Measurements from ENCODE around the gene DOCK1. TPM values are rescaled to one million over a fixed set of nuclear protein-coding genes. Genes with fewer than 3 reads are reported as not detected.

The DOCK1 gene
- total RNA-seq, 1 donor: 0.42 TPM

DNA sequence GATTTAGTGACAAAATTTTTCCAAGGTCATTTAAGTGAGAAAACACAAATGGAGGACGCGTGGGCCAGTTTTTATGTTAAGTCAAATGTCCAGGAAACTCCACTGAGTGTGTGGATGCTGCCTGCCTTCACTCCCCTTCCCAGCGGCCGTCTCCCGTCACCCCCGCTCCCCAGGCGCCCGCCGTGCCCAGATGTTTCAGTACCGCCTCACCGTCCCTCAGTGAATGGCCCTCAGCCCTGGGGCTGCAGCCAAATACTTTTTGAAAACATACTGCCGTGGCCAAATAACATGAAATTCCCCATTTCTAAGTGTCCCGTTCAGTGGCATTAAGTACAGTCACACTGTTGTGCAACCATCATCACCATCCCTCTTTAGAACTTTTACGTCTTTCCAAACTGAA is 159.2 kb downstream of the DOCK1 start:
- no peaks in the 10 kb centered on the region for H3K4me1 ChIP-seq (ENCODE audit: insufficient read depth, low read length)
- H3K4me3 ChIP-seq (ENCODE audit: low read length): no peak overlapping the region
- H3K27me3 ChIP-seq (ENCODE audit: insufficient read depth, low read length): no peaks in the 10 kb centered on the region
- H3K9me3 ChIP-seq (ENCODE audit: low read depth, low read length): no peaks in the 10 kb centered on the region

DNA sequence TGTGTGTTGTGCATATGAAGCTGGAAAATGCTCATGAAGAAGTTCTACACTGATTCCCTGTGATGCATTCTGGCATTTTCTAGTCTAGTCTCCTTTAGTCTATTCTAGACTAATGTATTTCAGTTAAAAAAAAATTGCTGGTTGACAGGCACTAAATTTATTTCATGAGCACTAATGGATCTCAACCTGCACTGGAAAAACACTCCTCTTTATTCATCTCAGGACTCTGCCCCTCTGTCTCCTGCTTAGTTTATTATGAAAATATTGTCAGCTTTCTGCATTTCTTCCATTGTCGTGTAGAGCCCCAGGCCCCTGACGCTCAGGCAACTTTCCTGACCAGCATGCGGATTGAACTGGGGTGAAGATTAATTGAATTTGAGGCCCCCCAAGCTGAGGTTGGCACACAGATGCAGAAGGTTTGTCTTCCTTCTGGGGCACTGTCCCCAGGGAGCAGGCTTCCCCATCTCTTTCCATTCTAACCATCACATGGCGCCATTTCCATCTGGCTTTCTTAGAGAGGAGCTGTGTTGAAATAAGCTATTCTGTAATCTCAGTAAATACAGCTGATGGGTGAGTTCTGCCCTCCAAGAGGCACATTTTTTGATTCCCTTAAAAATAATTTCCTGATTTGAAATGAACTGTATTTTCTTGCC is 162.4 kb downstream of the DOCK1 start:
- Histone ChIP-seq H3K4me1 (ENCODE audit: insufficient read depth, low read length) (no peaks in the 10 kb centered on the region), H3K9me3 (ENCODE audit: low read depth, low read length) (no peaks in the 10 kb centered on the region), H3K27me3 (ENCODE audit: insufficient read depth, low read length) (no peaks in the 10 kb centered on the region), H3K4me3 (ENCODE audit: low read length) (no peak overlapping the region)

DNA sequence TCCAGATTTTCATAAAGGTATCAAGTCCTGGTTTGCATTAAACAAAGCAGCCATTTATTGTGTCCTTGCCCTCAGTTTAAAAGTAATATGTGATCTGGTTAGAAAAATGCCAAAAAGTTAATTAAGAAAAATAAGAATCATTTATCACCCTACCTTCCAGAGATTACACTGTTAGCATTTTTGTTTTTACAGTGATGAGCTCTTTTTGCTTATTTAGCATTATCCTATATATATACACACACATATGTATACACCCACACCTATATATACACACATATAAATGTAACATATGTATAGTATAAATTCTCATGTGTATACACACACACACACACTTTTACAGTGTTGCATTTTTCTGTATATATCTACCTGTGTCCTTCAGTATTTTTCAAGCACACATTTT is 163.3 kb downstream of the DOCK1 start:
- Histone ChIP-seq H3K9me3 (ENCODE audit: low read depth, low read length) (no peaks in the 10 kb centered on the region), H3K27me3 (ENCODE audit: insufficient read depth, low read length) (no peaks in the 10 kb centered on the region), H3K4me3 (ENCODE audit: low read length) (no peak overlapping the region), H3K4me1 (ENCODE audit: insufficient read depth, low read length) (no peaks in the 10 kb centered on the region)

DNA sequence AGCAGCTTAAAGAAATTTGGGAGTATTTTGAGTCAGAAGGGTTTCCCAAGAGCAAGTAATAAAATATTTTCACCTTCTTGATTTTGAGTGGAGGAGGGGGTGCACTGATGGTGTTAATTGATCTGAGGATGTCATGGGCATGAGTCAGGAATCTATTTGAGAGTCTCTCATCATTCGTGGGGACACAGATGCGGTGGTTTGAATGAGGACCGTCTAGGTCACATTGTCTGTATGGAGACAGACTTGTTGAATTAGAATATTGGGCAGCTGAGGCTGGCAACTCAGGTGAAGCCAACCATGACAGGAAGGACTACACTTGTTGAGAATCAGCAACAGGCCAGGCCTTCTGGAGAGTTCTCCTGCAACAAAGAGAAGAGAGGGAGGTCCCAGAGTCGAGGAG is 164.2 kb downstream of the DOCK1 start:
- no peaks in the 10 kb centered on the region for H3K4me1 ChIP-seq (ENCODE audit: insufficient read depth, low read length)
- H3K4me3 ChIP-seq (ENCODE audit: low read length): no peak overlapping the region
- no peaks in the 10 kb centered on the region for H3K27me3 ChIP-seq (ENCODE audit: insufficient read depth, low read length)
- H3K9me3 ChIP-seq (ENCODE audit: low read depth, low read length): no peaks in the 10 kb centered on the region

DNA sequence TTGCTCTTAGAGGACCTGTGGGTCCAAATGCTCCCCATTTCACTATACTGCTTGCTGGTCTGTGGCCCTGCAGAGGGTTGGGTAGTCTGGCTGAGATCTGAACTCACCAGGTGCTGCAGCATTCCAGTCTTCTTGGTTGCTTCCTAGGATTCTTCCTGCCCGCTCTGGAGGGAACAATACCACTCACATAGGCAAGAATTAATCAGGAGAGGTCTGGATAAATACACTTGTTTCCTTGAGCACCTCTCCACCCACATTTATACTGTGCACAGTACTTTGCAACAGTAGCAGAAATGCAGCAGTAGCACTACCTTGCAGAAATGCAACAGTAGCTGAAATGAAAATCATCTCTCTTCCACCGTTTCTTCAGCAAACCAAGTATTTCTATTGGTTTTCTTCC is 165.9 kb downstream of the DOCK1 start:
- H3K4me1 ChIP-seq (ENCODE audit: insufficient read depth, low read length): no peaks in the 10 kb centered on the region

DNA sequence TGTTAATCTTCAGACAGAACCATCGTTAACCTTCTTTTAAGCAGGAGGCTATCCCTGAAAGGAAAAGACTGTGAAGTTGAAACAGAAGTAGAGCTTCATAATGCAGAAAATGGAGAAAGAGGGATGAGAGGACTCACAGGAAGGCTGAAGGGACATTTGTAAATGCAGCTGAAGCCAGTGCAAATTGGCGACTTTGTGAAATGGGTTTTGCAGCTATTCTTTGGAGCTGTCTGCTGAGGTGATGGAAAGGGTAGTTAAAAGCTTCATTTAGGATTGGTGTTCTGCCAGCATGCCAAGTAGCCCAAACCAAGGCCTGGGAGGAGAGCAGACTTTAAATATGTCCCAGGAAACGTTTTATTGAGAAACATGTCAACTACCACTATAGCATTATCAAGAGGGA is 168.4 kb downstream of the DOCK1 start:
- no peak overlapping the region for H3K4me3 ChIP-seq (ENCODE audit: low read length)
- H3K9me3 ChIP-seq (ENCODE audit: low read depth, low read length): no peaks in the 10 kb centered on the region
- H3K27me3 ChIP-seq (ENCODE audit: insufficient read depth, low read length): no peaks in the 10 kb centered on the region
- no peaks in the 10 kb centered on the region for H3K4me1 ChIP-seq (ENCODE audit: insufficient read depth, low read length)

More for the DNA sequence above, 165.9 kb downstream of the DOCK1 start:
- Histone ChIP-seq H3K4me3 (ENCODE audit: low read length) (no peak overlapping the region), H3K9me3 (ENCODE audit: low read depth, low read length) (no peaks in the 10 kb centered on the region), H3K27me3 (ENCODE audit: insufficient read depth, low read length) (no peaks in the 10 kb centered on the region)

DNA sequence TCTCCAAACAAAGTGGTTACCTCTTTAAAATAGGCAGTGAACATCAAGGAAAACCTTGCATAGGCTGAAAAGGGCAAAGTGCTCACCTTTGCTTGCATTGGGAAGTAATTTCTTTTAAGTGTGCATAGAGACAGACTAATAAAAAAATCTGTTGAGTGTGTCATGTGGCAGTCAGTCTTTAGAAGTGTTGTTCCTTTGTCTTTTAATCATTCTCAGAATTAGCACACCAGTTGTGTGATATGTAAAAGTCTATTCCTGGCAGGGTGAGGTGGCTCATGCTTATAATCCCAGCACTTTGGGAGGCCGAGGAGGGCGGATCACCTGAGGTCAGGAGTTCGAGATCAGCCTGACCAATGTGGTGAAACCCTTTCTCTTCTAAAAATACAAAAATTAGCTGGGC is 174.2 kb downstream of the DOCK1 start:
- Histone ChIP-seq H3K9me3 (ENCODE audit: low read depth, low read length) (no peaks in the 10 kb centered on the region), H3K4me3 (ENCODE audit: low read length) (no peak overlapping the region), H3K4me1 (ENCODE audit: insufficient read depth, low read length) (no peaks in the 10 kb centered on the region), H3K27me3 (ENCODE audit: insufficient read depth, low read length) (no peaks in the 10 kb centered on the region)

DNA sequence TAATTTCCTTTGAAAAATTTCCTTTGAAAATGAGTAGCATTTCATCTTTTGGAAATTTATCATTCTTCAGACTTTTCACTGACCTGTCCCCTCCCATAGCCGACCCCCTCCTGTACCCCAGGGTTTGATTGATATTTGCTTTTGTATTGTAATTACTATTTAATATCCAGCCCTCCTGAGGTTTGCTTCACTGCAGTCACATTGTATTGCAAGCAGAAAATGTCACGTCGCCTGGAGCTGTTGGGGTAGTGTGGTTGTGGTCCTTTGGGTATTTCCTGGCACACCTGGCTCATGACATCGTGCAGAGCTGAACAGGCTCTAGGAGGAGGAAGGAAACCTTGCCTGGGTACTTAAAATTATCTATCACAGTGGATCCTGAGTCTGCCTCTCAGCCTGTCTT is 175.1 kb downstream of the DOCK1 start:
- no peaks in the 10 kb centered on the region for H3K9me3 ChIP-seq (ENCODE audit: low read depth, low read length)
- H3K27me3 ChIP-seq (ENCODE audit: insufficient read depth, low read length): no peaks in the 10 kb centered on the region
- no peaks in the 10 kb centered on the region for H3K4me1 ChIP-seq (ENCODE audit: insufficient read depth, low read length)
- H3K4me3 ChIP-seq (ENCODE audit: low read length): no peak overlapping the region

DNA sequence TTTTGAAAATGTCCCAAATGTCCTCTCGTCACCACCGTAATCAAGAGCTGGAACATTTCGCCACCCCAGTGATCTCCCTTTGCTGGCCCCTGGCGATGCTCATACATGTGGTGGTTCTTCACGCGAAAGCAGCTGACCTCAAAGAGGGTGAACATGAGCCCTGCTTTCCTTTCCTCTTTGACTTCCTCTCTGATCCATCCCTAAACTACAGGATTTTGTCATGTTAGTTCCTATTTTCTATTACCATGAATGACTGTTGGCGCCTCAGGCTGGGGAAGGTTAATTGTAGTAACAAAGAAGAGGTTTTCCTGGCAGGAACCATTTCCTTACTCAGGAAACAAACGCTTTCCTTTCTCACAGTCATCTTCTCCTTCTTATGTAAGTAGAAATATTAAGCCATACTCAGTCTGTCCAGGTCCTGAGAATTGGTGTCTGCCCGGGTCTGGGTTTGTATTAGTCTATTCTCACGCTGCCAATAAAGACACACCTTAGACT is 176.7 kb downstream of the DOCK1 start:
- H3K4me3 ChIP-seq (ENCODE audit: low read length): no peak overlapping the region
- no peaks in the 10 kb centered on the region for H3K4me1 ChIP-seq (ENCODE audit: insufficient read depth, low read length)
- H3K9me3 ChIP-seq (ENCODE audit: low read depth, low read length): no peaks in the 10 kb centered on the region
- no peaks in the 10 kb centered on the region for H3K27me3 ChIP-seq (ENCODE audit: insufficient read depth, low read length)

DNA sequence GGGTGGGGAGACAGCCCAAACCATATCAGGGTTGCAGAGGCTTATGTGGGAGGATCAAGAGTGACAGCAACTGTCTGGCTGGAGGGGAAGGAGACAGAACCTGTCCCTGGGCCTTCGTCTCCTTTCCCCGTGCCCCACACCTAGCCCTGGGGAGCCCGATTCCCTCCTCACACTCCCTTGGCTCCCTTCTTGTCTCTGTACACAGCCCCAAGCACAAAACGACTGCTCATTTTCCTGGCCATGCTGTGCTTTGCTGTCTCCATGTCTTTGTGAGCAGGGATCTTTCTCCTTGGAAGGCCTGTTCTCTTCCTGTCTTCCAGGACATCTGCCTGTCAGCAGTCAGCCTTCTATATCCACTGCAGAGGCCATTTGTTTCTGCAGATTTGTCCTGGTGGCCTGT is 177.4 kb downstream of the DOCK1 start:
- H3K4me1 ChIP-seq (ENCODE audit: insufficient read depth, low read length): no peaks in the 10 kb centered on the region
- H3K27me3 ChIP-seq (ENCODE audit: insufficient read depth, low read length): no peaks in the 10 kb centered on the region
- H3K4me3 ChIP-seq (ENCODE audit: low read length): no peak overlapping the region
- H3K9me3 ChIP-seq (ENCODE audit: low read depth, low read length): no peaks in the 10 kb centered on the region

DNA sequence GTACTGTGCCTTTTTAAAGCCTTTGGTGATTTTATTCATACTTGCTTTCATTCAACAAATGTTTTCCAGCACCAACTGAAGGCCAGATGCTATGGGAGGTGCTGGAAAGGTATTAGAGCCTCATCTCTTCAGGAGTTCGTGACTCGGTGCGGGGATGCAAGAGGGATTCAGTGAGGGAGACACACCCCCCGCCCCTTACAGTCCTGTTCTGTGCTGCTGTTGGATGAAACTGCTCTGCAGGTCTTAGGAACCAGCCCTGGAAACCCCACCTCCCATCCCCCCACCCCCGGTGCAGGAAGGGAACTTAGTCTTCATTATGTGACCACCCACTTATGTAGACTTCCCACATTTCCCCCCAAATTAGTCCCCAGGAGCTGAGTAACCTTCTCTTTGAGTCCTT is 180.7 kb downstream of the DOCK1 start:
- no peaks in the 10 kb centered on the region for H3K4me1 ChIP-seq (ENCODE audit: insufficient read depth, low read length)
- no peak overlapping the region for H3K4me3 ChIP-seq (ENCODE audit: low read length)
- H3K27me3 ChIP-seq (ENCODE audit: insufficient read depth, low read length): no peaks in the 10 kb centered on the region
- H3K9me3 ChIP-seq (ENCODE audit: low read depth, low read length): no peaks in the 10 kb centered on the region

DNA sequence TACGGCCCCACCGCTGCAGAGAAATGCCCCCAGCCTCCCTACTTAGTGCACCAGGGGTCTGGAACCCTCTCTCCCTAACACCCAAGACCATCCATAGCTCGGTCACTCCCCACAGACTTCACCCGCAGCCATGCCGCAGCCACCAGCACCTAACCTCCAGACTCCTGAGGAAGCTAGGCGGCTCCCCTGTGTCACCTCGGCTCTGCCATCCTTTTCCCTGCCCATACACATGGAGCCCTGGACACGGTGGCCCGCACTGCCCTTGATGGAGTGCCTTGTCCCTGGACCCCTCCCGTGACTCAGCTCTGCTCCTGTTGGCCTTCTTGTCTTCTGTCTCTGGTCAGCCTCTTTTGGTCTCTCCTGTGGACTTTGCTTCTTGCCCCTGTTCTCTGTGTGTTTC is 183.7 kb downstream of the DOCK1 start:
- H3K4me1 ChIP-seq (ENCODE audit: insufficient read depth, low read length): no peaks in the 10 kb centered on the region
- H3K9me3 ChIP-seq (ENCODE audit: low read depth, low read length): no peaks in the 10 kb centered on the region
- H3K4me3 ChIP-seq (ENCODE audit: low read length): no peak overlapping the region
- H3K27me3 ChIP-seq (ENCODE audit: insufficient read depth, low read length): no peaks in the 10 kb centered on the region

DNA sequence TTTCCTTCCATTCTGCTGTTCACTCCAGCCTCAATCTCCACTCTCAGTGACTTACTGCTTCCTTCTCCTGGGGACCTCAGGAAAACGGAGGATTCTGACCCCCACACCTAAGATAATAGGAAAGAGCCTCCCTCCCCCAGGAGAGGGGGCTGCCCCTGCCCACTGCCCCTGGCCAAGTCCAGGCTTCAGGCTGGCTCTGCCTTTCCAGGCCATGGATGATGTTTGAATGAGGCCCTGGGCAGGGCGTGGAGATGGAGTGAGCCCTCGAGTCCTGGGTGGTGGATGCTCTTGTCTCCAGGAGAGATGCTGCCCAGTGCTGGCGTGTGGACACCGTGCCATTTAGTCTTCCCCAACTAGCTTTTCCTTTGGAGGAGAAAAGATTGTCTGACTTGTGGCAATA is 184.2 kb downstream of the DOCK1 start:
- Histone ChIP-seq H3K27me3 (ENCODE audit: insufficient read depth, low read length) (no peaks in the 10 kb centered on the region), H3K4me1 (ENCODE audit: insufficient read depth, low read length) (no peaks in the 10 kb centered on the region), H3K4me3 (ENCODE audit: low read length) (no peak overlapping the region), H3K9me3 (ENCODE audit: low read depth, low read length) (no peaks in the 10 kb centered on the region)

DNA sequence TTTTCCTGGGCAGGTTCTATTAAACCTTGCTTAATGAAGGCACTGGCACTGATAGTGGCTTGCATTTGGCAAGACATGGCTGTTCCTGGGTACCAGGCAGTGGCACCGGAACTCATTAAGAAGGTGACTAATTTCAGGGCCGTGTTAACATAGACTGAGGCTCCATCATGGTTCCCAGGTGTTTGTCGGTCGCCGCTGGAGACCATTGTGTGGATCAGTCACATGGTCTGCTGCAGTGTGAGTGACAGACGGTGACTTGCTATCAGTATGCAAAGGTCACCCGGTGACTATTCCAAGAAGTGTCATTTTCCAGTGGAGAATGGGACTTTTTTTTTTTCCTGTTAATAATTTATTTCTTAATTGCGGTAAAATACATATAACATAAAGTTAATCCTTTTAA is 184.9 kb downstream of the DOCK1 start:
- H3K4me1 ChIP-seq (ENCODE audit: insufficient read depth, low read length): no peaks in the 10 kb centered on the region

DNA sequence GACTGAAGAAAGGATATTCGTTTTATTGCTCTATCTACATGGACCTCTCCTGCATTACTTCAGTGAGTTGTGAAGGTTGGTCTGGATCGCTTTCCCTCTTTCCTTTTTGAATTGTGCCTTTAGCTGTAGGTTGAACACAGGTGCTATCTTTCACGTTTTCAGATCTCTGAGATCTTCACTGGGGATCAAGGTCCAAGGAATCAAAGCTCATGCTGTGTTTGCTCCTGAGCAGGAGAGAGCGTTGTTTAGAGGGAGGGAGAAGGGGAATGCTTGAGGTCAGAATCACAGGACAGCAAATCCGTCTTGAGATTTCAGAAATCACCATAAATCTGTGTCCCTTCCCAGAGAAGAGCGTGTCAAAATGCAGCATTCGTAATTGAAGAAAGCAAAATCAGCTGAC is 186.1 kb downstream of the DOCK1 start:
- H3K9me3 ChIP-seq (ENCODE audit: low read depth, low read length): no peaks in the 10 kb centered on the region

More for the DNA sequence above, 184.9 kb downstream of the DOCK1 start:
- Histone ChIP-seq H3K9me3 (ENCODE audit: low read depth, low read length) (no peaks in the 10 kb centered on the region), H3K27me3 (ENCODE audit: insufficient read depth, low read length) (no peaks in the 10 kb centered on the region), H3K4me3 (ENCODE audit: low read length) (no peak overlapping the region)

DNA sequence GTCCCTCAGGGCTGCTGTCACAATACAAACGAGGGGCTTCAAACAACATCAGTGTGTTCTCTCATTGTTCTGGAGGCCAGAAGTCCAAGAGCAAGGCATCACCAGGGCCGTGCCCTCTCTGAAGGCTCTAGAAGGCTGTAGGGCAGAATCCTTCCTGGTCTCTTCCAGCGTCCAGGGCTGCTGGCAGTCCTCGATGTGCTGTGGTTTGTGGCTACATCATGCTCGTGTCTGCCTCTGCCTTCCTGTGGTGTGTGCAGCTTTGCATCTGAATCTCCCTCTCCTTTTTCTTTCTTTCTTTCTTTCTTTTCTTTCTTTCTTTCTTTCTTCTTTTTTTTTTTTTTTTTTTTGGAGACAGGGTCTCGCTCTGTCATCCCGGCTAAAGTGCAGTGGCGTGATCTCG is 187.7 kb downstream of the DOCK1 start:
- Histone ChIP-seq H3K4me1 (ENCODE audit: insufficient read depth, low read length) (no peaks in the 10 kb centered on the region), H3K9me3 (ENCODE audit: low read depth, low read length) (no peaks in the 10 kb centered on the region), H3K27me3 (ENCODE audit: insufficient read depth, low read length) (no peaks in the 10 kb centered on the region)

More for the DNA sequence above, 186.1 kb downstream of the DOCK1 start:
- no peaks in the 10 kb centered on the region for H3K27me3 ChIP-seq (ENCODE audit: insufficient read depth, low read length)
- H3K4me3 ChIP-seq (ENCODE audit: low read length): no peak overlapping the region
- no peaks in the 10 kb centered on the region for H3K4me1 ChIP-seq (ENCODE audit: insufficient read depth, low read length)

More for the DNA sequence above, 187.7 kb downstream of the DOCK1 start:
- no peak overlapping the region for H3K4me3 ChIP-seq (ENCODE audit: low read length)

All from mononuclear cell (primary cell).